Fibroblast of villous mesenchyme (primary cell): Measurements from ENCODE around the gene FBXO9. TPM values are rescaled to one million over a fixed set of nuclear protein-coding genes. Genes with fewer than 3 reads are reported as not detected.
"Not testable (repeated sequence)": the region's sequence is repeated elsewhere in the genome, so short reads cannot be mapped to it uniquely, and the experiment has no call there.

ENCODE experiments used
- DNase-seq: peaks from one replicate; pipeline ENCODE4 v3.0.0-alpha.2; 2010; ENCODE audit warnings: low read depth
- H3K4me3 ChIP-seq: 2 replicates; pipeline ENCODE4 v1.5.1; 2011; ENCODE audit warnings: low read depth, mild to moderate bottlenecking, low read length
- CTCF ChIP-seq: IDR thresholded peaks from 2 replicates; pipeline ENCODE4 v1.5.1; 2012; ENCODE audit warnings: low read depth, mild to moderate bottlenecking, low read length; ENCODE audit not compliant: insufficient read depth
- total RNA-seq: library from RNA; depleted of rRNA; stranded (reverse); fragments of >200 nt; gene quantifications from 2 replicates; pipeline ENCODE4 v1.2.3, GENCODE V29; 2012

Gene FBXO9
- total RNA-seq, 1 donor, result 55.3 TPM

- no peak for DNase-seq
- no peak for TF ChIP-seq CTCF
- no peak overlapping the region for H3K4me3 ChIP-seq
Observed at GRCh38 chr6:53056273-53056672, 8.9 kb upstream of the FBXO9 start.

GRCh38 chr6:53058388-53059195 lies 6.6 kb upstream of the FBXO9 start:
- DNase-seq, result no peak

GRCh38 chr6:53059648-53060589 lies 5.3 kb upstream of the FBXO9 start:
- no peak for TF ChIP-seq CTCF
- H3K4me3 ChIP-seq, result peak overlapping the region; percentile 85
- DNase-seq, result no peak

More at GRCh38 chr6:53058388-53059195, 6.6 kb upstream of the FBXO9 start:
- no peak for TF ChIP-seq CTCF
- no peak overlapping the region for H3K4me3 ChIP-seq

GRCh38 chr6:53062169-53062539 lies 3.0 kb upstream of the FBXO9 start:
- TF ChIP-seq CTCF, result no peak
- peak overlapping the region; percentile 85 for H3K4me3 ChIP-seq
- DNase-seq, result no peak

- DNase-seq, H3K4me3 ChIP-seq: not testable (repeated sequence)
Observed at GRCh38 chr6:53064255-53064654, 949 bp upstream of the FBXO9 start.

- H3K4me3 ChIP-seq, result peak overlapping the region; percentile 86
- peak; percentile 97 for DNase-seq
- TF ChIP-seq CTCF, result no peak
Observed at GRCh38 chr6:53064726-53065265, 408 bp upstream of the FBXO9 start.

- DNase-seq, result no peak
- TF ChIP-seq CTCF, result no peak
- H3K4me3 ChIP-seq, result peak overlapping the region; percentile 86
Observed at GRCh38 chr6:53066077-53066417, 843 bp downstream of the FBXO9 start.
